Stimulated activated CD4-positive, alpha-beta T cell treated with anti-CD3 and anti-CD28 coated beads, TNF-alpha, amount 100 ng/mL, for 48 hours (primary cell): Measurements from ENCODE around the gene SELENOP.
"Not testable (repeated sequence)": the region's sequence is repeated elsewhere in the genome, so short reads cannot be mapped to it uniquely, and the experiment has no call there.

Experiments
- DNase-seq, 3 donors: peaks; one replicate each; pipeline ENCODE4 v3.0.0-alpha.2; 2020; ENCODE audit warnings: low read depth in 3 of 3

SELENOP gene

GRCh38 chr5:42826757-42827515 lies 15.2 kb upstream of the SELENOP start:
- no peak for DNase-seq

GRCh38 chr5:42825422-42826148 lies 13.9 kb upstream of the SELENOP start:
- no peak for DNase-seq

GRCh38 chr5:42824347-42824976 lies 12.8 kb upstream of the SELENOP start:
- no peak for DNase-seq

GRCh38 chr5:42822548-42822947 lies 10.9 kb upstream of the SELENOP start:
- DNase-seq: no peak

- DNase-seq: no peak
These were observed 8.1 kb upstream of the SELENOP start for GRCh38 chr5:42819745-42820144.

- DNase-seq: not testable (repeated sequence)
These were observed 4.9 kb upstream of the SELENOP start for GRCh38 chr5:42816546-42816945.

GRCh38 chr5:42813533-42813932 lies 1.8 kb upstream of the SELENOP start:
- DNase-seq: no peak

GRCh38 chr5:42812620-42813019 lies 928 bp upstream of the SELENOP start:
- DNase-seq: no peak

- no peak for DNase-seq
These were observed 680 bp downstream of the SELENOP start for GRCh38 chr5:42810834-42811590.

GRCh38 chr5:42808888-42809611 lies 2.6 kb downstream of the SELENOP start:
- DNase-seq: no peak

GRCh38 chr5:42807722-42808447 lies 3.8 kb downstream of the SELENOP start:
- no peak for DNase-seq

- DNase-seq: no peak
These were observed 4.9 kb downstream of the SELENOP start for GRCh38 chr5:42806701-42807262.

- no peak for DNase-seq
These were observed 5.5 kb downstream of the SELENOP start for GRCh38 chr5:42806004-42806700.

- no peak for DNase-seq
These were observed 6.9 kb downstream of the SELENOP start for GRCh38 chr5:42804717-42805339.

- no peak for DNase-seq
These were observed 10.1 kb downstream of the SELENOP start for GRCh38 chr5:42801516-42802166.

GRCh38 chr5:42800748-42801330 lies 10.9 kb downstream of the SELENOP start:
- DNase-seq: no peak

- no peak for DNase-seq
These were observed 12.0 kb downstream of the SELENOP start for GRCh38 chr5:42799668-42800114.

- DNase-seq: no peak
These were observed 12.5 kb downstream of the SELENOP start for GRCh38 chr5:42799241-42799608.
